Fibroblast of lung (primary cell): Measurements from ENCODE around the gene C2CD4C. TPM values are rescaled to one million over a fixed set of nuclear protein-coding genes. Genes with fewer than 3 reads are reported as not detected.

Experiments used
- DNase-seq, 2 donors: peaks; one replicate each; pipeline versions ENCODE4 v3.0.0 to v3.0.0-alpha.2; 2010; ENCODE audit warnings: low read depth in 2 of 2
- H2AFZ ChIP-seq: 2 replicates; pipeline ENCODE4 v1.5.1; 2012; ENCODE audit warnings: low read length, control low read depth, inconsistent platforms
- H3K27ac ChIP-seq: 2 replicates; pipeline ENCODE4 v1.5.1; 2011; ENCODE audit warnings: low read length, control low read depth; ENCODE audit not compliant: insufficient read depth
- H3K27me3 ChIP-seq: 2 replicates; pipeline ENCODE4 v1.5.1; 2011; ENCODE audit warnings: mild to moderate bottlenecking, low read length; ENCODE audit not compliant: control insufficient read depth, insufficient read depth
- H3K36me3 ChIP-seq: 2 replicates; pipeline ENCODE4 v1.5.1; 2011; ENCODE audit warnings: low read length; ENCODE audit not compliant: control insufficient read depth, insufficient read depth
- H3K4me1 ChIP-seq: 2 replicates; pipeline ENCODE4 v1.5.1; 2011; ENCODE audit warnings: low read length; ENCODE audit not compliant: control insufficient read depth, insufficient read depth; ENCODE audit errors: extremely low read depth
- H3K4me2 ChIP-seq: 2 replicates; pipeline ENCODE4 v1.5.1; 2011; ENCODE audit warnings: low read length, control low read depth; ENCODE audit not compliant: insufficient read depth; ENCODE audit errors: extremely low read depth
- H3K4me3 ChIP-seq, 4 experiments: fragments of 200-600 bp in 1 of 4; sonication (generic) in 1 of 4; replicated peaks in 1 of 4; 2 replicates each; pipeline ENCODE4 v1.5.1; 2011 to 2016; ENCODE audit warnings: low read length in 4 of 4, low read depth in 3 of 4, mild to moderate bottlenecking in 3 of 4, control low read depth in 2 of 4, inconsistent platforms in 1 of 4, mixed read lengths in 1 of 4; ENCODE audit not compliant: insufficient read depth in 1 of 4; ENCODE audit errors: control extremely low read depth in 1 of 4
- H3K79me2 ChIP-seq: 2 replicates; pipeline ENCODE4 v1.5.1; 2012; ENCODE audit warnings: mild to moderate bottlenecking, low read length, inconsistent platforms; ENCODE audit not compliant: control insufficient read depth, insufficient read depth
- H3K9ac ChIP-seq: 2 replicates; pipeline ENCODE4 v1.5.1; 2011; ENCODE audit warnings: mild to moderate bottlenecking, low read length, control low read depth; ENCODE audit not compliant: insufficient read depth
- H3K9me3 ChIP-seq: 2 replicates; pipeline ENCODE4 v1.5.1; 2012; ENCODE audit warnings: low read depth, low read length; ENCODE audit not compliant: control insufficient read depth, insufficient read depth
- H4K20me1 ChIP-seq: 2 replicates; pipeline ENCODE4 v1.5.1; 2011; ENCODE audit warnings: low read length; ENCODE audit not compliant: control insufficient read depth, insufficient read depth; ENCODE audit errors: extremely low read depth
- CTCF ChIP-seq, 2 donors: IDR thresholded peaks in 1 of 2; conservative IDR thresholded peaks in 1 of 2; 1 replicate in 1 of 2; 2 replicates in 1 of 2; pipeline ENCODE4 v1.5.1; 2011 to 2012; ENCODE audit warnings: low read length in 2 of 2, control low read depth in 1 of 2, inconsistent platforms in 1 of 2, low read depth in 1 of 2, mild to moderate bottlenecking in 1 of 2
- EZH2 ChIP-seq: IDR thresholded peaks from 2 replicates; pipeline ENCODE4 v1.5.1; 2012; ENCODE audit warnings: low read length, control low read depth, mild to moderate bottlenecking; ENCODE audit errors: missing control alignments
- polyA plus RNA-seq, 2 donors: library from polyadenylated mRNA; depleted of rRNA in 1 of 2; stranded (reverse) in 1 of 2; unstranded in 1 of 2; fragments of >200 nt; gene quantifications; 2 replicates each; pipeline ENCODE4 v1.2.1, GENCODE V29; 2011 to 2012; ENCODE audit warnings: missing spikeins in 1 of 2
- total RNA-seq: library from RNA; depleted of rRNA; stranded (reverse); fragments of >200 nt; gene quantifications from 2 replicates; pipeline ENCODE4 v1.2.1, GENCODE V29; 2014

The C2CD4C gene
- total and polyA plus RNA-seq, 2 donors (not counting 1 experiment from before 2014, with no cell fraction given), result 0.17 TPM; not detected in 1

- no peak overlapping the region for H3K4me2 ChIP-seq
- H2AFZ ChIP-seq, result no peak overlapping the region
- TF ChIP-seq EZH2, result no peak
- TF ChIP-seq CTCF (conservative IDR thresholded peaks at IDR 0.05 in 1 of 2, IDR thresholded peaks at IDR 0.05 in 1 of 2; ENCODE audit: low read depth in 1 of 2, low read length in 2 of 2), result no peak
- H3K27me3 ChIP-seq, result peaks cover 12% of the 10 kb centered on the region
- no peaks in the 10 kb centered on the region for H3K36me3 ChIP-seq
- no peak overlapping the region for H3K4me3 ChIP-seq
- H3K4me1 ChIP-seq, result no peaks in the 10 kb centered on the region
- H3K9ac ChIP-seq, result no peak overlapping the region
- H3K27ac ChIP-seq, result no peak overlapping the region
- H4K20me1 ChIP-seq, result no peaks in the 10 kb centered on the region
- DNase-seq, result no peak
- H3K79me2 ChIP-seq, result no peaks in the 10 kb centered on the region
- H3K9me3 ChIP-seq, result no peaks in the 10 kb centered on the region
These were observed 48.7 kb upstream of the C2CD4C start for GRCh38 chr19:457636-458035.

GRCh38 chr19:456547-457110 is 47.7 kb upstream of the C2CD4C start:
- no peak for TF ChIP-seq EZH2
- no peak for TF ChIP-seq CTCF (conservative IDR thresholded peaks at IDR 0.05 in 1 of 2, IDR thresholded peaks at IDR 0.05 in 1 of 2; ENCODE audit: low read depth in 1 of 2, low read length in 2 of 2)
- Histone ChIP-seq H3K9ac (no peak overlapping the region), H3K4me3 (no peak overlapping the region), H3K36me3 (no peaks in the 10 kb centered on the region), H3K79me2 (no peaks in the 10 kb centered on the region), H3K27ac (no peak overlapping the region), H2AFZ (no peak overlapping the region), H3K4me2 (no peak overlapping the region), H3K9me3 (no peaks in the 10 kb centered on the region), H4K20me1 (no peaks in the 10 kb centered on the region), H3K4me1 (no peaks in the 10 kb centered on the region), H3K27me3 (peaks cover 3% of the 10 kb centered on the region)
- DNase-seq, result no peak

GRCh38 chr19:455851-456546 is 47.1 kb upstream of the C2CD4C start:
- Histone ChIP-seq H3K27me3 (peaks cover 2% of the 10 kb centered on the region), H4K20me1 (no peaks in the 10 kb centered on the region), H3K4me2 (no peak overlapping the region), H3K9ac (no peak overlapping the region), H3K79me2 (no peaks in the 10 kb centered on the region), H3K4me1 (no peaks in the 10 kb centered on the region), H2AFZ (no peak overlapping the region), H3K9me3 (no peaks in the 10 kb centered on the region), H3K27ac (no peak overlapping the region), H3K4me3 (no peak overlapping the region), H3K36me3 (no peaks in the 10 kb centered on the region)
- TF ChIP-seq EZH2, result no peak
- no peak for TF ChIP-seq CTCF (conservative IDR thresholded peaks at IDR 0.05 in 1 of 2, IDR thresholded peaks at IDR 0.05 in 1 of 2; ENCODE audit: low read depth in 1 of 2, low read length in 2 of 2)
- no peak for DNase-seq
